Measurements from ENCODE around the gene ENTPD2.
"Not testable (repeated sequence)": the region's sequence is repeated elsewhere in the genome, so short reads cannot be mapped to it uniquely, and the experiment has no call there.

Gene ENTPD2

DNA sequence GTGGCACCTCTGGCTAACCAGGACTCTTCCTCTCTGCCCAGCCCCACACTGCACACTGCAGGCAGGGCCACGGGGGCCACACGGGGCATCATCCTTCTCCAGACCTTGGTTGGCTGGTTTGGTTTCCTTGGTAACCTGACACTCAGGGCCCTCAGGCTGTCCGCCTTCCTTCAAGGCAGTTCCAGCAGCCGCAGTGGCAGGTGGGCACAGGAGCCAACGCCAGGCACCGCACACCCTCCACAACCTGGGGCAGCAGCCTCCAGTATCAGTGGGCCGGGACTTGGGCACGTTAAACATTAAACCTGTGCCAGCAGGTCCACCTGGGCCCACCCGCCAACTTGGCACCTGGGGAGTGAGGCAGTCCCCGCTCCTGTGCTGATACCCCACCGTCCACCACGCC lies 9.8 kb downstream of the ENTPD2 start:
- DNase-seq = no peak

DNA sequence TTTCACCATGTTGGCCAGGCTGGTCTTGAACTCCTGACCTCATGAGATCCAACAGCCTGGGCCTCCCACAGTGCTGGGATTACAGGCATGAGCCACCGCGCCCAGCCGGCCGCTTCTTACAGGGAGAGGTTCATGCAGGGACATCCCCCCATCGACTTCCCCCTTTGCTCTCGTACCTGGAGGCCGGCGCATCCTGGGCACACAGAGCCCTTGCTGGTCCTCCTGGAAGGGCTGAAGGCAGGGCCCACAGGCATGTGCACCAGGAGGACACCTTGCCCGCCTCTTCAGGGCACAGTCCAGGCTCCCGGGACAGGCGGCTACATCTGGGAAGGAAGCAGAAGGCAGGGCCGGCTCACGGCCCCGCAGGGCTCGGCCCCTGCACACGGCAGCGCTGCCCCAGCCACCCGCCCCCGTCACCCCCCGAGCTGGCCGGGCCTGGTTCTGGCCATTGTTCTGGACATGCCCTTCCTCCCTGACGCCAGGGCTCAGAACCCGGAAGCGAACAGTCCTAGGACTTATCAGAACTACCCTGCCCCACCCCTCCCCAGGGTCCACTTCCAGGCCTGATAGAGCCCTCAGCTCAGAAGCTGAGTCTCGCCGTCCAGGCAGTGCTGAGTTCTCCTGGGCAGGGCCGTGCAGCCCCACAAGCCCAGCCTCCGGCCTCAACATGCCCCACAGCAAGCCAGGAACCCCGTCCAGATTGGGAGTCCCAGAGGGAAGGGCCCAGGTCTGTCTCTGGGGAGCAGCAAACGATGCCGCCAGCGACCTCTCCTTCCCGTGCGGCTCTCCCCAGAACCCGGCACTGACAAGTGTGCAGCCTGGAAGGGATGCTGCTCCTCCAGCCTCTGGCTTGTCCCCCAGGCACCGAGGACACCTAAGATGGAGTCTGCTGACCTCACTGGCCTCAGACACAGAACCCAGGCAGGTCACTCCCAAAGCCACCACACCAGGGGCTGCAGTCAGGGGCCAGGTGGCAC lies 10.8 kb downstream of the ENTPD2 start:
- no peak for DNase-seq

DNA sequence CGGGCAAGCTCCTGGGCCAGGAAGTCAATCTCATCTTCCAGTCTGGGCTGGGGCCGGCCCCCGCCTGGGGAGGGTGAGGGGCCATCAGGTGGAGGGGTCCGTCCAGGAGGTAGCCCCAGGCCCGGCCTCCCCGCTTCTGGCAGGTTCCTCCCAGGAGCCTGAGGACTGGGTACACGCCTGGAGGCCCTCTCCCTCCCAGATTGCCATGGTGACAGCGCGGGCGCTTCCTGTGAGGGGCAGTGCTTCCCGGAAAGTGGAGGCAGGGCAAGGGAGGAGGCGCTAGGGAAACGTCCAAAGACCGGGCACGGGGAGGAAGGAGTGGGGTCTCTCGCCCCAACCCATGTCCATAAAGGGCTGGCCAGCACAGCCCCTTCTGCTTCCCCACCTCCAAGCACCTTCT lies 12.7 kb downstream of the ENTPD2 start:
- no peak for DNase-seq

- no peak for DNase-seq
Observed at GRCh38 chr9:137040568-137040967, 13.3 kb downstream of the ENTPD2 start.

GRCh38 chr9:137039611-137040366 lies 14.1 kb downstream of the ENTPD2 start:
- no peak for DNase-seq

DNA sequence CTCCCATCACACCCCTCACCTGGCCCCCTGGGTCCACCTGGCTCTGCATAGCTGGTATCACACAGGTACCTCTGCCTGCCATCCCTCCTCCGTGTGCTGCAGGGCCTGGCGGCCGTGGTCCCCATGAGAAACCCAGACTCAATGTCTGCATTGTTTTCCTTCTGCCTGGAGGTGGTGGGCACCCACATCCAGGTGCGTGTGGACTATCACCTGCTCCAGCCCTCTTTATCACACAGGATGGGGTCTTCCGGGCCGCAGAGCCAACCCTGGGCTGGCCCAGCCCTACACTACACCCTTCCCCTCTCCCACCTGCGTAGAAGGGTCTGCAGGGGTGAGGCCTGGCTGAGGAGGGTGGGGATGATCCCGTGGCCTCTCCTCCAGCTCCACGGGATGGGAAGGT lies 14.9 kb downstream of the ENTPD2 start:
- DNase-seq = no peak

DNA sequence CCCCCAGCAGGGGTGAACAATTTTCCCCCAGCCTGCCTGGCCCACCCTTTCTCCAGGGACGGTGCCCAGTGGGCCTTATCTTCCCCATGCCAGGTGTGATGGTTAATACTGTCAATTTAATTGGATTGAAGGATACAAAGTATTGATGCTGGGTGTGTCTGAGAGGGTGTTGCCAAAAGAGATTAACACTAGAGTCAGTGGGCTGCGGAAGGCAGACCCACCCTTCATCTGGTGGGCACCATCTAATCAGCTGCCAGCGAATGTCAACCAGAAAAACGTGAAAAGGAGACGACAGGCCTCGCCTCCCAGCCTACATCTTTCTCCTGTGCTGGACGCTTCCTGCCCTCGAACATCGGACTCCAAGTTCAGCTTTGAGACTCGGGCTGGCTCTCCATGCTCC lies 16.4 kb downstream of the ENTPD2 start:
- DNase-seq = no peak

- DNase-seq = no peak
Observed at GRCh38 chr9:137037035-137037434, 16.8 kb downstream of the ENTPD2 start.

- no peak for DNase-seq
Observed at GRCh38 chr9:137035937-137036336, 17.9 kb downstream of the ENTPD2 start.

- DNase-seq = no peak
Observed at GRCh38 chr9:137035507-137035834, 18.4 kb downstream of the ENTPD2 start.

- DNase-seq = peak; percentile 62
Observed at GRCh38 chr9:137034709-137035506, 19.0 kb downstream of the ENTPD2 start.

DNA sequence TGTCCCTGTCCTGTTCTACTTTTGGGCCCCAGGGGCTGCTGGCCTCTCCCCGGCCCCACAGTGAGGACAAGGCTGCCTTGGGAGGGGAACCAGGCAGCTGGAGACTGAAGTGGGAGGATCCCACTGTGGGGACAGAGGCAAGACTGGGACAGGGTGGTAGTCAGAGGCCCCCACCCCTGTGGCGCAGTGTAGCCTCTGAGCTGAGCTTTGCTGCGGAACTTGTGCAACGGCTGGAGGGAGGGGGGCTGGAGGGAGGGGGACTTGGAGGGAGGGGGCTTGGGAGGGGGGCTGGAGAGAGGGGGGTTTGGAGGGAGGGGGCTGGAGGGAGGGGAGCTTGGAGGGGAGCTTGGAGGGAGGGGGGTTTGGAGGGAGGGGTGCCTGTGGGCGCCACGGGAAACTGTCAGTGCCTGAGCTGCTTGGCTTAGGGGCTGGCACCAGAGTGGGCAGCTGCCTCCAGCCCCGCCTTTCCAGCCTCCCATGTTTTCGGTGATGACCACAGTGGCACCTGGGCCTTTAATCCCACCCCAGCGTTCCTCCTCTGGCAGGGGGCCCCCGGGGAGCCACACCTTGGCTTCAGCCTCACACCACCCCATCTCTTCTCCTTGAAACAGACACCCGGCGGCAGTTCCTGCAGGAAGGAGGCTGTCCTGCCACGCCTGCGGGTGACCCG lies 19.7 kb downstream of the ENTPD2 start:
- DNase-seq = no peak

DNA sequence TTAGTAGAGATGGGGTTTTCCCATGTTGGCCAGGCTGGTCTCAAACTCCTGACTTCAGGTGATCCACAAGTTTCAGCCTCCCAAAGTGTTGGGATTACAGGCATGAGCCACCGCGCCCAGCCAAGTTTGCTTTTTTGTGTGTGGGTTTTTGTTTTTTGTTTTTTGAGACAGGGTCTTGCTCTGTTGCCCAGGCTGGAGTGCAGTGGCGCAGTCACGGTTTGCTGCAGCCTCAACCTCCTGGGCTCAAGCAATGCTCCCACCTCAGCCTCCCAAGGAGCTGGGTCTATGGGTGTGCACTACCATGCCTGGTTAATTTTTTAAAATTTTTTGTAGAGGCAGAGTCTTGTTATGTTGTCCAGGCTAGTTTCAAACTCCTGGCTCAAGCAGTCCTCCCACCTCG lies 20.4 kb downstream of the ENTPD2 start:
- not testable (repeated sequence) for DNase-seq

DNA sequence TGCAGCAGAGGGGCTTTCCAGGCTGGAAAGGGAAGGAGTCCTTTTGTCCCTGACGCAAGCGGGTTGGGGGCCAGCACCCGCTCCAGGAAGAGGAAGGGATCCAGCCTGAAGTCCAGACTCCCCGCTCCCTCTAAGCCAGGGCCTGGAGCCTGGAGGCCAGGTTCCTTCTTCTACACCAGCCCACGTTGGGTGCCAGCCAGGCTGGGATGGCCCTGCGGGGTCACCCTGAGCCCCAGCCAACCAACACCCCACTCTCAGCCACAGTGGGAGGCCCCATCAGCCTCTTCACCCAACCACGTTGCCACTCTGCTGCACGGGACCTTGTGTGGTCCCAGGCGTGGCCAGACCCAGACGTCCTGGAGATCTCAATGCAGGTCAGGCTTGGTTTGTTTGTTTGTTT lies 21.0 kb downstream of the ENTPD2 start:
- DNase-seq = no peak

DNA sequence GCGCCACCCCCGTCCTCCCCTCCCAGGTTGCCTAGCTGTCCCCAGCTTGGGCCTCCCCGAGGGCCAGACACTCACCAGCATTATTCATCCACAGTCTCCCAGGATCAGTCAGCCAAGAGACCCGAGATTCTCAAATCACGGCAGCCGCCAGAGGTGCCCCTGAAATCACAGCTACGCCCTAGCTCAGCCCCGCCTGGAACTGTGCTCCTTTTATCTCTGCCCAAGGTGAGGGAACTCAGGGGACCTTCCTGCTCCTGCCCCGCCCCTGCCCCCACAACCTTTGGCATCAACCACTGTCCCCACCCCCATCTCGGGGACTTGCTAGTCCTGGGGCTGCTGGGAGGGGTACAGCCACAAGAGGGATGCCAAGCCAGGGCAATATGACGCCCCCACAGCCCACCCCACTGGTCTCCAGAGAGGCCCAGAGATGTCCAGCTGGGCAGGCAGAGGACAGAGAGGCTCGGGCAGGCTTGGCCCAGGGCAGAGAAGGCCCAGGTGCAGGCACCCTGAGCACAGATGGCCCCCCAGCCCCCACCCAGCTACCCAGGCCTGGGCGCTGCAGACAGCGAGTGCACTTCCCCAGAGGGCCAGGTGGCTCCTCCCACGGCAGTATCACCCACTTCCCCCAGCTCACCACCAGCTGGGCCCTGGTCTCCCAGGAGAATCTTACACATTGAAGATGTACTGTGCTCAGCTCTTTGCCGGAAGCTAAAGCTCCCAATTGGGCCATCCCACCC lies 21.8 kb downstream of the ENTPD2 start, which contains the start of gene FUT7:
Gene FUT7, minus strand, starts transcription at position 185 of the 737 bp plus-strand sequence. Its CDS starts 97 bp downstream, at position 88.
- DNase-seq = no peak

DNA sequence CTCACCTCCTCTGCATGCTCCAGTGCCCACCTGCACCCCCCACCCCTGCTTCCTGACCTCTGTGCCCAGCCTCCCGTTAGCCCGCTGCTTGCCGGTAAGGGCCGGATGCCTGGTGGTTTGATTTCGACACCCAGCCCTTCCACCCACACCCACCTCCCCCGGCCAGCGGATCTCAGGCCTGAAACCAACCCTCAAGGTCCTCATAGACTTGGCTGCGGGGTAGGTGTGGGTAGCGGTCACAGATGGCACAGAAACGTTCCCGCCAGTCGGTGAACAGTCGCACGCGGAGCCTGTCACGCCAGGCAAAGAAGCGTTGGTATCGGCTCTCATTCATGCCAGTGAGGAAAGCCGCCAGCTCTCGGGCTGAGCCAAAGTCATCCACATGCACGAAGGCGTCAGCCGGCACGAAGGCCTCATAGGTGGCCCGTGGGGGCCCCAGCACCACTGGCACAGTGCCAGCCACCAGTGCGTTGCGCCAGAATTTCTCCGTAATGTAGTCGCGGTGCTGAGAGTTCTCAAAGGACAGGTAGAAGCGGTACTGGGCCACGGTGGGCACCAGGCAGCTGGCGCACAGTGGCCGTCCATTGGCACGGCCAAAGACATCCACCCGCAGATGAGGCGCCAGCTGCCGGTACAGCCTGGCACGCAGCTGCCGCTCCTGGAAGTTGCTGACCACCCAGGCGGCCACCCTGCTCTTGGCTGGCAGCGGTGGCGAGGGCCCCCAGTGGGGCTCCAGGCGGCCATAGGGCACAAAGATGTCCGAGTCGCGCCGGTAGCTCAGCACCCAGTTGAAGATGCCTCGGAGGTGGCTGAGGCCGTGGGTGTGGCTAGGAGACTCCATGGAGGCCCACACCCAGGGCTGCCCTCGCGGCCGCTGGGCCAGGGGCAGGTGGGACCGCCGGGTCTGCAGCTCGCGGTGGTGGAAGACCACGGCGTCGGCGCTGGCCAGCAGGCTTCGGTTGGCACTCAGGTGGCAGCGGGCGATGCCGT lies 23.0 kb downstream of the ENTPD2 start:
- no peak for DNase-seq

DNA sequence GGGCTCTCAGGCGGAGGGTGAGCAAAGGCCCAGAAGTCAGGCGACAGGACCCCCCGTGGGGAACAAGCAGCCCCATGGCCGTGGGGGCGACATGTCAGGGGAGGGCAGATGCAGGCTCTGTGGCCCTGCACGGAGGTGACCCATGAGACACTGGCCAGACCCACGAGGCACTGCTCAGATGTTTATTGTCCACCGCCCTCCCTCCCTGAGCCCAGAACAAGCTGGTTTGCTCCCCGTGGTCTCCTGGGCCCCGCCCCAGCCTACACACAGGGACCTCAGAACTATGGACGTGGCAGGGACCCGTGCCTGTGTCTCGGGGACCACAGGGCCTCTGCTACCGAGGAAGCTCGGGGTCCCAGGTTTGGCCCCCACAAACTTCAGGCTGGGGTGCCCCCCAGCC lies 23.9 kb downstream of the ENTPD2 start:
- DNase-seq = no peak

DNA sequence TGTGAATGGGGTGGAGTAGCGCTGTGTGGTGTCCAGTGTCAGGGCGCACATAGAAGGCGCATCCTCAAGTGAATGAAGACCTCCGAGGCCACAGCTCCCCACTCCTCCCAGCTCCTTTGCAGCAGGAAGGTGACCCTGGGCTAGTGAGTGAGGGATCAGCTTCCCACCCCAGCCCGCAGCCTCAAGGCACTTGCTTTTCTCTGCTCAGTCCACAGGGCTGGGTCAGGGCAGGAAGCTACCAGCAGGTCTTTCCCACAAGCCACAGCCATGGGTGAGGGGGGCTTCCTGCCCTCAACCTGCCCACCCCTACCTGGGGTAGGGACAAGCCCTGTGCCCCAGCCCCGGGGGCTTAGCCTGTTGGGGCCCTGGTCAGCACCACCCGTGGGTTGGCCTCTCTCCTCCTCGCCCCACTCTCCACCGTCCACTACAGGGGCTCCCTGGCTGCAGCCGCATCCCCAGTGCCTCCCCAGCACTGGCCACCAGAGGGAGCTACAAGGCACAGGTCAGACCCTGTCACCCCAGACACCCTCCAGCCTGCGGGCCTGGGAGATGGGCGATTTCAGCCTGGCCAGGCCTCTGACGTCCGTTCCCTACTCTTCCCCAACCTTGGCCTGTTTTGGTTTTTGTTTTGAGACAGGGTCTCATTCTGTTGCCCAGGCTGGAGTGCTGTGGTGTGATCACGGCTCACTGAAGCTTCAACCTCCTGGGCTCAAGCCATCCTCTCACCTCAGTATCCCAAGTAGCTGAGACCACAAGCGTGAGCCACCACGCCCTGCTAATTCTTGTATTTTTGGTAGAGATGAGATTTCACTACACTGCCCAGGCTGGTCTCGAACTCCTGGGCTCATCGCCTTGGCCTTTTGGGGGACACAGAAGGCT lies 24.6 kb downstream of the ENTPD2 start:
- peak; percentile 25 for DNase-seq

DNA sequence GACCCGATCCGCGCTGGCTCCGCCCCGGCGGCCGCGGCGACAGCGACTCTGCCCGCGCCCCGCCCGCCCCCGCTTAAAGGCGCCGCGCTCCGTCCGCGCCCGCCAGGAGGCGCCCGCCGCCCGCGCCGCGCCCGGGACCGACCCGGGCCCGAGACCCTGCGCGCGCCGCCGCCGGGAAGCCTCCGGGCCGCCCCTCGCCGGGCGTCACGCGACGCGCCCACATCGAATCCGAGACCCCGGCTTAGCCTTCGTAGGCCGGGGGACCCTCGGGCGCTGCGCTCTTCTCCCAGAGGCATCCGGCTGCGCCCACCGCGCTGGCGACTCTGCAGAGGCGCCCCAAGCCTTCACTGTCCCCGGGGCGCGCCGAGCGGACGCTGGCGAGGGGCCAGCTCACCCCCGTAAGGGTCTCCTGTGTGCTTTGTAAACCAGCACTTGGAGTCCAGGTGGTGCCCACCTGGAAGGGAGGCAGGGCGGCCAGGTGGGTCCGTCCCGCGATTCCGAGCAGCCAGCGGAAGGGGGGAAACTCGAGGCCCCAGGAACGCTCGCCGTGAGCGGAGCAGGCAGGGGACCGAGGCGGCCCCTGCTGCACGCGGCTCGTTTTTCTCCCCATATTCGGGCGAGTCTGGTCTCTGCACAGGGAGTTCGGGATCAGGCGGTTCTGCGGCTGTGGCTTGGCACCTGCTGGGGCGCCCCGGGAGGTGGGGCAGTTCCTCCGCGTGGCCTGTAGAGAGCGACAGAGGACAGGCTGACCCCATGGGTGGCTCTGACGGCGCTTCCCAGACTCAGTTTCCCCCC lies 25.4 kb downstream of the ENTPD2 start:
- peak; percentile 31 for DNase-seq

Data from fibroblast of skin of right quadriceps (primary cell).